ENCODE results near the gene U2SURP. TPM values are rescaled to one million over a fixed set of nuclear protein-coding genes. Genes with fewer than 3 reads are reported as not detected.

The U2SURP gene
- total RNA-seq, 6 experiments from 2014 or later: 19.1 to 34.5 (median 26.9) TPM

DNA sequence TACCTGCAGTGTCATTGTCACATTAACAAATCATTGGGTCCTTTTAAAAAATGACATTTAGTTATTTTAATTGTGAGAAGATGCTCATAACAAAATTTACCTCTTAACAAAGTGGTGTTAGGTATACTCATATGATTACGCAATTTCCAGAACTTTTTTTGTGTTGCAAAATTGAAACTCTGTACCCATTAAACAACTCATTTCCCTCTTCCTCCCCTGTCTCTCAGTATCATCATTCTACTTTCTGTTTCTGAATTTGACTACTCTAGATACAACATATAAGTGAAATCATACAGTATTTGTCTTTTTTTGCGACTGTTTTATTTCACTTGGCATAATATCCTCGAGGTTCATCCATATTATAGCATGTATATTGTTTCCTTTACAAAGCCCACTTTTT, 59.5 kb downstream of the U2SURP start:
- intact Hi-C loops (cut with DNase I): no loop called here
- H3K27me3 ChIP-seq: no peaks in the 10 kb centered on the region
- no peak for TF ChIP-seq POLR2A (IDR thresholded peaks at IDR 0.05)
- TF ChIP-seq, protein P1, sequence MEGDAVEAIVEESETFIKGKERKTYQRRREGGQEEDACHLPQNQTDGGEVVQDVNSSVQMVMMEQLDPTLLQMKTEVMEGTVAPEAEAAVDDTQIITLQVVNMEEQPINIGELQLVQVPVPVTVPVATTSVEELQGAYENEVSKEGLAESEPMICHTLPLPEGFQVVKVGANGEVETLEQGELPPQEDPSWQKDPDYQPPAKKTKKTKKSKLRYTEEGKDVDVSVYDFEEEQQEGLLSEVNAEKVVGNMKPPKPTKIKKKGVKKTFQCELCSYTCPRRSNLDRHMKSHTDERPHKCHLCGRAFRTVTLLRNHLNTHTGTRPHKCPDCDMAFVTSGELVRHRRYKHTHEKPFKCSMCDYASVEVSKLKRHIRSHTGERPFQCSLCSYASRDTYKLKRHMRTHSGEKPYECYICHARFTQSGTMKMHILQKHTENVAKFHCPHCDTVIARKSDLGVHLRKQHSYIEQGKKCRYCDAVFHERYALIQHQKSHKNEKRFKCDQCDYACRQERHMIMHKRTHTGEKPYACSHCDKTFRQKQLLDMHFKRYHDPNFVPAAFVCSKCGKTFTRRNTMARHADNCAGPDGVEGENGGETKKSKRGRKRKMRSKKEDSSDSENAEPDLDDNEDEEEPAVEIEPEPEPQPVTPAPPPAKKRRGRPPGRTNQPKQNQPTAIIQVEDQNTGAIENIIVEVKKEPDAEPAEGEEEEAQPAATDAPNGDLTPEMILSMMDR (IDR thresholded peaks at IDR 0.05): no peak
- peaks cover 0 to 11% (median 3%) of the 10 kb centered on the region in 4 donors for H3K4me1 ChIP-seq
- peaks cover 0 to 6% (median 0%) of the 10 kb centered on the region in 4 donors for H3K36me3 ChIP-seq
- no peak overlapping the region for H3K4me3 ChIP-seq
- H3K9me3 ChIP-seq: no peaks in the 10 kb centered on the region
- H3K27ac ChIP-seq: peak overlapping the region in 2 of 3 donors; percentile 22 to 62
- ATAC-seq (peak; percentile 76 to 85 (median 76)), DNase-seq (no peak)
- 48% methylated on average over 3 of the region's 3 CpGs for WGBS (ENCODE audit: insufficient coverage, low coverage, low lambda C conversion rate, missing lambda C conversion rate)

DNA sequence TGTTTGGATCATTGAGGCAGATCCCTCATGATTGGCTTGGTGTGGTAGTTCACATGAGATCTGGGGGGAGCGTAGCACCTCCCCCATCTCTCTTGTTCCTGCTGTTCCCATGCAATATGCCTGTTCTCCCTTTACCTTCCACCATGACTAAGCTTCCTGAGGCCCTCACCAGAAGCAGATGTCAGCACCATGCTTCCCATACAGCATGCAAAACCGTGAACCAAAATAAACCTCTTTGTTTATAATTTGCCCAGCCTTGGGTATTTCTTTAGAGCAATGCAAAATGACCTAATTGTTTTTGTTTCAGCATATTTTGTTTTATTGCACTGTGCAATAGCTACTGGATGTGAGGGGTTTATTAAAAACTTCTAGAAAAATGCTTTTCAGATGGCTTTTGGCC, 61.6 kb downstream of the U2SURP start:
- DNase-seq: no peak
- no peaks in the 10 kb centered on the region for H3K27me3 ChIP-seq
- ATAC-seq: no peak
- TF ChIP-seq, protein P1 (IDR thresholded peaks at IDR 0.05): no peak
- no peak for TF ChIP-seq POLR2A (IDR thresholded peaks at IDR 0.05)
- peaks cover 0 to 11% (median 3%) of the 10 kb centered on the region in 4 donors for H3K4me1 ChIP-seq
- no peaks in the 10 kb centered on the region for H3K9me3 ChIP-seq
- intact Hi-C loops (cut with DNase I): no loop called here
- H3K27ac ChIP-seq: no peak overlapping the region
- H3K4me3 ChIP-seq: no peak overlapping the region
- 63% methylated on average over 1 of the region's 2 CpGs for WGBS (ENCODE audit: insufficient coverage, low coverage, low lambda C conversion rate, missing lambda C conversion rate)
- no peaks in the 10 kb centered on the region for H3K36me3 ChIP-seq

GRCh38 chr3:143064777-143065176, 63.4 kb downstream of the U2SURP start:
- Histone ChIP-seq H3K27ac (no peak overlapping the region), H3K4me3 (no peak overlapping the region), H3K4me1 (peaks cover 0 to 11% (median 3%) of the 10 kb centered on the region in 4 donors), H3K36me3 (no peaks in the 10 kb centered on the region), H3K27me3 (no peaks in the 10 kb centered on the region), H3K9me3 (no peaks in the 10 kb centered on the region)
- TF ChIP-seq, protein P1 (IDR thresholded peaks at IDR 0.05): no peak
- no peak for TF ChIP-seq POLR2A (IDR thresholded peaks at IDR 0.05)
- ATAC-seq: peak; percentile 65 to 86 (median 78)
- intact Hi-C loops (cut with DNase I): no loop called here
- no peak for DNase-seq
- WGBS (ENCODE audit: insufficient coverage, low coverage, low lambda C conversion rate, missing lambda C conversion rate): 26% methylated on average over 5 of the region's 5 CpGs

GRCh38 chr3:143065364-143065763, 64.0 kb downstream of the U2SURP start:
- no peaks in the 10 kb centered on the region for H3K36me3 ChIP-seq
- ATAC-seq (no peak), DNase-seq (no peak)
- no peak for TF ChIP-seq POLR2A (IDR thresholded peaks at IDR 0.05)
- TF ChIP-seq, protein P1 (IDR thresholded peaks at IDR 0.05): no peak
- H3K4me1 ChIP-seq: peaks cover 0 to 11% (median 3%) of the 10 kb centered on the region in 4 donors
- no peaks in the 10 kb centered on the region for H3K27me3 ChIP-seq
- no peak overlapping the region for H3K4me3 ChIP-seq
- intact Hi-C loops (cut with DNase I): no loop called here
- no peaks in the 10 kb centered on the region for H3K9me3 ChIP-seq
- no peak overlapping the region for H3K27ac ChIP-seq
- 100% methylated on average over 2 of the region's 2 CpGs for WGBS (ENCODE audit: insufficient coverage, low coverage, low lambda C conversion rate, missing lambda C conversion rate)

DNA sequence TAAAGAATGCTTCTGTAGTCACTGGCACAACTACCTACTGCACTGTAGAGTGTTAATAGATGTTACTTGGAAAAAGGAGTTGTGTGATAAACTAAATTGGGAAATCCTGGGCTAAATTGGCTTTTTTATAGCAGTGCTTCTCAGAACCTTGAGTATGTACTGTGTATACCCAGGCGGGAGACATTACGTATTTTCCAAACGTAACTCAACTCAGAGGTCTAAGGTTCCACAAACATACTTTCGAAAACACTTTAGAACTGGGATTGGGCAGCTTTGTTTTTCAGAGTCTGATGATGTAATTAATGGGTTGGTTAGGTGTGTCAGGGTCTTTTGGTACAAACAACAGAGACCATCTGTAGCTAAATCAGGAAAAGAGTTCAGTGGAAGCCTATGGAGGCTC, 64.7 kb downstream of the U2SURP start:
- no peak for DNase-seq
- 86% methylated on average over 4 of the region's 4 CpGs for WGBS (ENCODE audit: insufficient coverage, low coverage, low lambda C conversion rate, missing lambda C conversion rate)

More for the DNA sequence above, 64.7 kb downstream of the U2SURP start:
- no peak overlapping the region for H3K27ac ChIP-seq
- intact Hi-C loops (cut with DNase I): no loop called here
- no peaks in the 10 kb centered on the region for H3K36me3 ChIP-seq
- no peaks in the 10 kb centered on the region for H3K27me3 ChIP-seq
- no peak for ATAC-seq
- no peak for TF ChIP-seq POLR2A (IDR thresholded peaks at IDR 0.05)
- TF ChIP-seq, protein P1 (IDR thresholded peaks at IDR 0.05): no peak
- no peak overlapping the region for H3K4me3 ChIP-seq
- peaks cover 0 to 10% (median 2%) of the 10 kb centered on the region in 4 donors for H3K4me1 ChIP-seq
- H3K9me3 ChIP-seq: no peaks in the 10 kb centered on the region

All from right lobe of liver (tissue), 6 donors.